ENCODE measurements around the gene ST3GAL3.

ST3GAL3 gene

DNA sequence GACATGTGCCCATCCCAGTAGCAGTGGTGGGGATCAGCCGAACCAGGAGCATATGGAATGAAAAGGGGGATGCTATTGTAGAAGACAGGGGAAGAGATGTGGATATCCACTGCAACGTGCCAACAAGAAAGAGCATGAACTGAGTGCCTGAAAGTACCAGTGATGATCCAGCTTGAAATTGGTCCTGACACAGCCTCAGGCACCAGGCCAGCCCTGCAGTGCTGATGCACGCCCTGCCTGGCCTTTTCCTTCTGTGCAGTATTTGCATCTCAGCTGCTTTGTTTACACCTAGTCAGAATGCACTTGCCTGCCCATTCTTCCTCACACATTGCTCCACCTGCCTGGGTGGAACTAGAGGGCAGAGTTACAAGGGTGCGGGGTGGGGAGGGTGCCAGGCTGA lies 176.0 kb downstream of the ST3GAL3 start:
- no peaks in the 10 kb centered on the region for H3K9me3 ChIP-seq (ENCODE audit: control insufficient read depth, insufficient read depth, low read length)
- no peaks in the 10 kb centered on the region for H3K36me3 ChIP-seq (ENCODE audit: control insufficient read depth, insufficient read depth, low read length)
- H3K4me1 ChIP-seq (ENCODE audit: control insufficient read depth, insufficient read depth, low read length), result peaks cover 28% of the 10 kb centered on the region
- no peak overlapping the region for H3K9ac ChIP-seq (ENCODE audit: low read depth, low read length)
- no peaks in the 10 kb centered on the region for H3K27me3 ChIP-seq (ENCODE audit: control insufficient read depth, insufficient read depth, low read length)
- no peak overlapping the region for H3K27ac ChIP-seq (ENCODE audit: low read depth, low read length)
- no peak overlapping the region for H3K4me3 ChIP-seq (ENCODE audit: low read depth, low read length)

- Histone ChIP-seq H3K4me1 (ENCODE audit: control insufficient read depth, insufficient read depth, low read length) (peaks cover 35% of the 10 kb centered on the region), H3K27ac (ENCODE audit: low read depth, low read length) (peak overlapping the region; percentile 72), H3K27me3 (ENCODE audit: control insufficient read depth, insufficient read depth, low read length) (no peaks in the 10 kb centered on the region), H3K9ac (ENCODE audit: low read depth, low read length) (no peak overlapping the region), H3K9me3 (ENCODE audit: control insufficient read depth, insufficient read depth, low read length) (no peaks in the 10 kb centered on the region), H3K4me3 (ENCODE audit: low read depth, low read length) (no peak overlapping the region), H3K36me3 (ENCODE audit: control insufficient read depth, insufficient read depth, low read length) (no peaks in the 10 kb centered on the region)
Observed at GRCh38 chr1:43885279-43885801, 178.0 kb downstream of the ST3GAL3 start.

DNA sequence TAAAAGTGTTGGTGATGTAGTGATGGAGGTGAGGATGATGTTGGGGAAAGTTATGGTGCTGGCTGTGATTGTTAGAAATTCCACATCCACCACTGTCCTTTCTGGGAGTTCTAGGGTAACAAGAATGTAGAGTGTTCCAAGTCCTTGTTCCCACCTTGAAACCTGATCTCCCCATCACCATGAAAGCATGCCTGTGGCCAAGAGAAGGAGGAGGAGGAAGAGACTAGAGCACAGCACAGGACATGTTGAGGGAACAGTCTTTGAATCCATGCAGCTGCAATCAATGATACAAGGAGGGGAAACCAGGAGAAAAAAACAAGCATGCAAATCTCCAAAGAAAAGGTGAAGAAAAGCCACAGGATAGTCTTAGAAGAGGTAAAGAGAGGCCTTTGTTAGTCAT lies 180.4 kb downstream of the ST3GAL3 start:
- Histone ChIP-seq H3K4me1 (ENCODE audit: control insufficient read depth, insufficient read depth, low read length) (peaks cover 35% of the 10 kb centered on the region), H3K27me3 (ENCODE audit: control insufficient read depth, insufficient read depth, low read length) (no peaks in the 10 kb centered on the region), H3K27ac (ENCODE audit: low read depth, low read length) (peak overlapping the region; percentile 64), H3K36me3 (ENCODE audit: control insufficient read depth, insufficient read depth, low read length) (no peaks in the 10 kb centered on the region), H3K9me3 (ENCODE audit: control insufficient read depth, insufficient read depth, low read length) (no peaks in the 10 kb centered on the region), H3K9ac (ENCODE audit: low read depth, low read length) (no peak overlapping the region), H3K4me3 (ENCODE audit: low read depth, low read length) (no peak overlapping the region)

DNA sequence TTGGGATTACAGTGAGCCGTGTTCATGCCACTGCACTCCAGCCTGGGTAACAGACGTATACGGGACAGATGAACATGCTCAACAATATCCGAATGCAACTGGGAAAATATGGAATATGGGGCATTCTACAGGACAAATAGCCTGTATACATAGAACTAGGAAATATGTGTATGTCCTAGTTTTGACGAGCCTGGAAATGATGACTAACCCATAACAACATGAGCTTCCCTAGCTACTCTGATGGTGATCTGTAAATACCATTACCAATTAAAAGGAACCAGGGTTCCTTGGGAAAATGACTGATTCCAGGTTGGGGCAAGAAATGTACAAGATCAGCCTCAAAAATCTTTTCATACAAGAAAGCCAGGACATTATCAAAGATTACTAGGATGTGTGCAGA lies 183.5 kb downstream of the ST3GAL3 start:
- Histone ChIP-seq H3K9me3 (ENCODE audit: control insufficient read depth, insufficient read depth, low read length) (no peaks in the 10 kb centered on the region), H3K27me3 (ENCODE audit: control insufficient read depth, insufficient read depth, low read length) (no peaks in the 10 kb centered on the region), H3K4me3 (ENCODE audit: low read depth, low read length) (no peak overlapping the region), H3K27ac (ENCODE audit: low read depth, low read length) (no peak overlapping the region), H3K36me3 (ENCODE audit: control insufficient read depth, insufficient read depth, low read length) (no peaks in the 10 kb centered on the region), H3K4me1 (ENCODE audit: control insufficient read depth, insufficient read depth, low read length) (peaks cover 24% of the 10 kb centered on the region), H3K9ac (ENCODE audit: low read depth, low read length) (no peak overlapping the region)

DNA sequence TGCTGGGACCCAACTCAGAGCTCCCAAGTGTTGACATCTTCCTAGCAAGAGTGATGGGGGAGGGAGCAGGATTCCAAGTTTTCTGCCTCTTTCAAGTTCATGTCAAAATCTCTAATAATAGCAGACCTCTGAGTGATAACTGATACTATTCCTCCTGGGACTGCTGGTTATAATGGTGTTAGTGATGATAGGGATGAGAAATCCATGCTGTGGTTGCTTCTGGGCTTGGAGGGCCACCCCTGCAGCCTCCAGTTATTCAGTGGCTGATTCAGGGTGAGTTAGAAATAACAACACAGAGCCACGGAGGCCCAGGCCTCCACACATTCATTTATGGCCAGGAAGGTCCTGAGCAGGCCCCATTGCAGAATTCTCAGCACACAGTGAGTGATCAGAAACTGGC lies 185.7 kb downstream of the ST3GAL3 start:
- Histone ChIP-seq H3K9me3 (ENCODE audit: control insufficient read depth, insufficient read depth, low read length) (no peaks in the 10 kb centered on the region), H3K4me3 (ENCODE audit: low read depth, low read length) (no peak overlapping the region), H3K27ac (ENCODE audit: low read depth, low read length) (no peak overlapping the region), H3K27me3 (ENCODE audit: control insufficient read depth, insufficient read depth, low read length) (no peaks in the 10 kb centered on the region), H3K9ac (ENCODE audit: low read depth, low read length) (no peak overlapping the region), H3K36me3 (ENCODE audit: control insufficient read depth, insufficient read depth, low read length) (no peaks in the 10 kb centered on the region), H3K4me1 (ENCODE audit: control insufficient read depth, insufficient read depth, low read length) (peaks cover 10% of the 10 kb centered on the region)

GRCh38 chr1:43898981-43899380 lies 191.6 kb downstream of the ST3GAL3 start:
- Histone ChIP-seq H3K9ac (ENCODE audit: low read depth, low read length) (no peak overlapping the region), H3K9me3 (ENCODE audit: control insufficient read depth, insufficient read depth, low read length) (no peaks in the 10 kb centered on the region), H3K27me3 (ENCODE audit: control insufficient read depth, insufficient read depth, low read length) (no peaks in the 10 kb centered on the region), H3K4me1 (ENCODE audit: control insufficient read depth, insufficient read depth, low read length) (no peaks in the 10 kb centered on the region), H3K4me3 (ENCODE audit: low read depth, low read length) (no peak overlapping the region), H3K27ac (ENCODE audit: low read depth, low read length) (no peak overlapping the region), H3K36me3 (ENCODE audit: control insufficient read depth, insufficient read depth, low read length) (no peaks in the 10 kb centered on the region)

- H3K36me3 ChIP-seq (ENCODE audit: control insufficient read depth, insufficient read depth, low read length), result no peaks in the 10 kb centered on the region
- no peaks in the 10 kb centered on the region for H3K27me3 ChIP-seq (ENCODE audit: control insufficient read depth, insufficient read depth, low read length)
- H3K9ac ChIP-seq (ENCODE audit: low read depth, low read length), result no peak overlapping the region
- H3K27ac ChIP-seq (ENCODE audit: low read depth, low read length), result no peak overlapping the region
- no peaks in the 10 kb centered on the region for H3K4me1 ChIP-seq (ENCODE audit: control insufficient read depth, insufficient read depth, low read length)
- no peak overlapping the region for H3K4me3 ChIP-seq (ENCODE audit: low read depth, low read length)
- H3K9me3 ChIP-seq (ENCODE audit: control insufficient read depth, insufficient read depth, low read length), result no peaks in the 10 kb centered on the region
Observed at GRCh38 chr1:43900386-43900785, 193.1 kb downstream of the ST3GAL3 start.

DNA sequence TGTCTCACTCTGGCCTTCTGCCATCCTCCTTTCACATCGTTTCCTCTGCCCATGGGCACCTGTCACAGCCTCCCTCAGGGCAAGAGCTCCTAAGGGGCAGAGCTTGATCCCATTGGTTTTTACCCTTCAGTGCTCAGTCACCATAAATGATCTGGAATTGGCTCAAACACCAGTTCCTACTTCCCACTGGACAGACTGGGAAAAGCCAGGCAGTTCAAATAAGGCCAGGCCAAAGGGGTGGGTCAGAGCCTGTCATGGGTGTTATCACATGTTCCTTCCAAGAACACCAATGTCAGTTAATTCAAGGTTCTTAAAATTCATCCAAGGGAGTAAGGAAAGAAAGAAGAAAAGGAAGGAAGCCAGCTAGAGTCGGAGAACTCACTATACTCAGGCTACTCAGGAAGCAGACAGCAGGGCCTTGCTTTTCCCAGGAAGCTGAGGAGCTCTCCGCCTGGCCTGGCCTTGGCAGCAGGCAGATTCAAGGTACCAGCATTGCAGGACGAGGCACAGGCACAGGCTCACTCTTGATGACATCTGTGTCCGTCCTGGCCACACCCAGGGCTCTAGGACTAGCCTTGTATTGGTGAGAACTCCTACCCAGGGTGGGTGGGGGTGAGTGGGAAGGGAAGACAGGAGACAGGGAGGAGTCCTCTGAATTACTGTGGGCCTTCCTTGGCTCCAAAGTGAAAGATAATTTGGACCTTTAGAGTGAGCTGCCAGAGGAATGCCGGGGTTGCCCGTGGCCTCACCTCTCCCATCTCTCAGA lies 194.0 kb downstream of the ST3GAL3 start:
- Histone ChIP-seq H3K36me3 (ENCODE audit: control insufficient read depth, insufficient read depth, low read length) (no peaks in the 10 kb centered on the region), H3K27ac (ENCODE audit: low read depth, low read length) (no peak overlapping the region), H3K9me3 (ENCODE audit: control insufficient read depth, insufficient read depth, low read length) (no peaks in the 10 kb centered on the region), H3K9ac (ENCODE audit: low read depth, low read length) (no peak overlapping the region), H3K4me3 (ENCODE audit: low read depth, low read length) (no peak overlapping the region), H3K4me1 (ENCODE audit: control insufficient read depth, insufficient read depth, low read length) (no peaks in the 10 kb centered on the region), H3K27me3 (ENCODE audit: control insufficient read depth, insufficient read depth, low read length) (no peaks in the 10 kb centered on the region)

GRCh38 chr1:43902058-43902831 lies 194.9 kb downstream of the ST3GAL3 start:
- Histone ChIP-seq H3K4me3 (ENCODE audit: low read depth, low read length) (no peak overlapping the region), H3K36me3 (ENCODE audit: control insufficient read depth, insufficient read depth, low read length) (no peaks in the 10 kb centered on the region), H3K9me3 (ENCODE audit: control insufficient read depth, insufficient read depth, low read length) (no peaks in the 10 kb centered on the region), H3K27ac (ENCODE audit: low read depth, low read length) (no peak overlapping the region), H3K9ac (ENCODE audit: low read depth, low read length) (no peak overlapping the region), H3K4me1 (ENCODE audit: control insufficient read depth, insufficient read depth, low read length) (no peaks in the 10 kb centered on the region), H3K27me3 (ENCODE audit: control insufficient read depth, insufficient read depth, low read length) (no peaks in the 10 kb centered on the region)

- Histone ChIP-seq H3K9me3 (ENCODE audit: control insufficient read depth, insufficient read depth, low read length) (no peaks in the 10 kb centered on the region), H3K36me3 (ENCODE audit: control insufficient read depth, insufficient read depth, low read length) (no peaks in the 10 kb centered on the region), H3K4me3 (ENCODE audit: low read depth, low read length) (no peak overlapping the region), H3K27me3 (ENCODE audit: control insufficient read depth, insufficient read depth, low read length) (no peaks in the 10 kb centered on the region), H3K4me1 (ENCODE audit: control insufficient read depth, insufficient read depth, low read length) (no peaks in the 10 kb centered on the region), H3K27ac (ENCODE audit: low read depth, low read length) (no peak overlapping the region), H3K9ac (ENCODE audit: low read depth, low read length) (no peak overlapping the region)
Observed at GRCh38 chr1:43904660-43905551, 197.6 kb downstream of the ST3GAL3 start.

Data from HUES48 (cell line).